Osteoblast (primary cell): ENCODE results near the gene GPX3. TPM values are rescaled to one million over a fixed set of nuclear protein-coding genes. Genes with fewer than 3 reads are reported as not detected.

ENCODE experiments used
- DNase-seq: peaks from one replicate; pipeline ENCODE4 v3.0.0; 2011; ENCODE audit warnings: low spot score, mixed read lengths; ENCODE audit not compliant: insufficient read length; ENCODE audit errors: missing footprints
- H2AFZ ChIP-seq: 2 replicates; pipeline ENCODE4 v1.6.0; 2011; ENCODE audit warnings: mild to moderate bottlenecking, low read length
- H3K27ac ChIP-seq: 2 replicates; pipeline ENCODE4 v1.5.1; 2011; ENCODE audit warnings: mild to moderate bottlenecking, low read depth, low read length, moderate library complexity
- H3K27me3 ChIP-seq: 2 replicates; pipeline ENCODE4 v1.6.0; 2012; ENCODE audit warnings: mild to moderate bottlenecking, control low read depth, inconsistent platforms, low read length, moderate library complexity; ENCODE audit not compliant: insufficient read depth
- H3K36me3 ChIP-seq: 2 replicates; pipeline ENCODE4 v1.5.1; 2011; ENCODE audit warnings: mild to moderate bottlenecking, low read length, control low read depth, moderate library complexity; ENCODE audit not compliant: insufficient read depth
- H3K4me1 ChIP-seq: 2 replicates; pipeline ENCODE4 v1.5.1; 2011; ENCODE audit warnings: mild to moderate bottlenecking, low read length, control low read depth, moderate library complexity; ENCODE audit not compliant: insufficient read depth
- H3K4me2 ChIP-seq: 2 replicates; pipeline ENCODE4 v1.6.0; 2011; ENCODE audit warnings: mild to moderate bottlenecking, low read length; ENCODE audit not compliant: insufficient read depth
- H3K4me3 ChIP-seq: fragments of 200-600 bp; sonication (generic); 3 replicates; pipeline ENCODE4 v1.5.1; 2012; ENCODE audit warnings: mild to moderate bottlenecking, low read length, inconsistent platforms; ENCODE audit not compliant: insufficient read depth
- H3K79me2 ChIP-seq: 2 replicates; pipeline ENCODE4 v1.6.0; 2012; ENCODE audit warnings: mild to moderate bottlenecking, low read length, control low read depth, inconsistent platforms; ENCODE audit not compliant: insufficient read depth
- H3K9me3 ChIP-seq: 2 replicates; pipeline ENCODE4 v1.5.1; 2011; ENCODE audit warnings: low read depth, low read length, control low read depth
- H4K20me1 ChIP-seq: 2 replicates; pipeline ENCODE4 v1.6.0; 2012; ENCODE audit warnings: mild to moderate bottlenecking, low read length, control low read depth; ENCODE audit not compliant: insufficient read depth
- total RNA-seq: library from RNA; depleted of rRNA; stranded (reverse); fragments of >200 nt; gene quantifications from 2 replicates; pipeline ENCODE4 v1.2.3, GENCODE V29; 2012
- TF ChIP-seq, protein P1 (sequence below): IDR thresholded peaks from 2 replicates; pipeline ENCODE4 v1.5.1; 2011; ENCODE audit warnings: mild to moderate bottlenecking, low read depth, low read length, moderate library complexity; ENCODE audit errors: extremely low read depth

GPX3 gene
- total RNA-seq, 1 donor = 9.8 TPM

DNA sequence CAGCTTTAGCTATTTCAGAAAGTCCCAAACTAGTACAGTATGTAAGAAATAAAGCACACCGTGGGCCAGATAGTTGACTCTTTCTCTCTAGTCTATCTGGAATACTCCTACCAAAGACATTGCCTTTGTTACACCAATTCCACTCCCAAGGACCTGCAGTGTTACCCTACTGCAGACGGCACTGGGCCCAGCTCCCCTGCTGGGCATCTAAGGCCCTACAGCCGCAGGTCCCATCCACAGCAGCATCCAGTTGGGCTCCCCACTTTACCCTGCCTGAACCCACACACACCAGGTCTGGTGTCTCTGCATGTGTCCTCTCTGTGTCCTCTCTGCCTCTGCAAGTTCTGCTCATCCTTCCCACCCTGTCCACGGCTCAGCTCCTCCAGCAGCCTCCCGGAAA is 37.9 kb downstream of the GPX3 start:
- H3K79me2 ChIP-seq = peaks cover 7% of the 10 kb centered on the region
- no peak overlapping the region for H2AFZ ChIP-seq
- no peak overlapping the region for H3K27ac ChIP-seq
- H4K20me1 ChIP-seq = peaks cover 57% of the 10 kb centered on the region
- no peaks in the 10 kb centered on the region for H3K27me3 ChIP-seq
- H3K4me3 ChIP-seq = no peak overlapping the region
- peaks cover 17% of the 10 kb centered on the region for H3K4me1 ChIP-seq
- TF ChIP-seq, protein P1, sequence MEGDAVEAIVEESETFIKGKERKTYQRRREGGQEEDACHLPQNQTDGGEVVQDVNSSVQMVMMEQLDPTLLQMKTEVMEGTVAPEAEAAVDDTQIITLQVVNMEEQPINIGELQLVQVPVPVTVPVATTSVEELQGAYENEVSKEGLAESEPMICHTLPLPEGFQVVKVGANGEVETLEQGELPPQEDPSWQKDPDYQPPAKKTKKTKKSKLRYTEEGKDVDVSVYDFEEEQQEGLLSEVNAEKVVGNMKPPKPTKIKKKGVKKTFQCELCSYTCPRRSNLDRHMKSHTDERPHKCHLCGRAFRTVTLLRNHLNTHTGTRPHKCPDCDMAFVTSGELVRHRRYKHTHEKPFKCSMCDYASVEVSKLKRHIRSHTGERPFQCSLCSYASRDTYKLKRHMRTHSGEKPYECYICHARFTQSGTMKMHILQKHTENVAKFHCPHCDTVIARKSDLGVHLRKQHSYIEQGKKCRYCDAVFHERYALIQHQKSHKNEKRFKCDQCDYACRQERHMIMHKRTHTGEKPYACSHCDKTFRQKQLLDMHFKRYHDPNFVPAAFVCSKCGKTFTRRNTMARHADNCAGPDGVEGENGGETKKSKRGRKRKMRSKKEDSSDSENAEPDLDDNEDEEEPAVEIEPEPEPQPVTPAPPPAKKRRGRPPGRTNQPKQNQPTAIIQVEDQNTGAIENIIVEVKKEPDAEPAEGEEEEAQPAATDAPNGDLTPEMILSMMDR = peak; percentile 19
- DNase-seq = no peak
- H3K36me3 ChIP-seq = peaks cover 59% of the 10 kb centered on the region
- no peaks in the 10 kb centered on the region for H3K9me3 ChIP-seq
- H3K4me2 ChIP-seq = no peak overlapping the region

DNA sequence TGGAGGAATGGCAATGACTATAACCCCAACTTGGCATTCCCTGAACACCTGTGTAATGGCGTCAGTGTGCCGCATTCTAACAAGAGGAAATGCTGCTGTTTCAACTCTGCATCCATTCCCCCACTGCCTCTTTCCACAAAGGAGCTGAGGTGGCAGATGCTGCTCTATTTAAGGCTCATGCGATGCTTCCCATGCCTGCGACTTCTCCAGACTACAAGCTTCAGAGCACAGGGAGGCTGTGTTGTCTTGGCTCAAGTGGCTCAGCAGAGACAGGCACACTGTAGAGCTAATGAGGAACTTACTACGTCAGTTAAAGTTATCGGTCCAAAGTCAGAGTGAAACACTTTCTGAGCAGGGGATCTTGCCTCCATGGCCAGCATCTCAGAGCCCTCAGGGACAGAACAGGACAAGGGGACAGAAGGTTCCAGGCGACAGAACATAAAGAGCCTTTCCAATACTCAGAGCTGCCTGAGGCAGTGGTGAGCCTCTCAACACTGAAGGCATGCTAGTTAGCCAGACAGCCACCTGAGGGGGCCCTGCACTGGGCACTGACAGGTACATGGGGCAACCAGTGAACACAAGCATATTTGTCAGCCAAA is 38.6 kb downstream of the GPX3 start:
- no peak overlapping the region for H2AFZ ChIP-seq
- no peak overlapping the region for H3K4me2 ChIP-seq
- H3K4me3 ChIP-seq = no peak overlapping the region
- peaks cover 12% of the 10 kb centered on the region for H3K79me2 ChIP-seq
- no peaks in the 10 kb centered on the region for H3K27me3 ChIP-seq
- no peak overlapping the region for H3K27ac ChIP-seq
- H3K9me3 ChIP-seq = no peaks in the 10 kb centered on the region
- H3K4me1 ChIP-seq = peaks cover 24% of the 10 kb centered on the region
- DNase-seq = no peak
- peaks cover 55% of the 10 kb centered on the region for H3K36me3 ChIP-seq
- TF ChIP-seq, protein P1 = no peak
- H4K20me1 ChIP-seq = peaks cover 64% of the 10 kb centered on the region

DNA sequence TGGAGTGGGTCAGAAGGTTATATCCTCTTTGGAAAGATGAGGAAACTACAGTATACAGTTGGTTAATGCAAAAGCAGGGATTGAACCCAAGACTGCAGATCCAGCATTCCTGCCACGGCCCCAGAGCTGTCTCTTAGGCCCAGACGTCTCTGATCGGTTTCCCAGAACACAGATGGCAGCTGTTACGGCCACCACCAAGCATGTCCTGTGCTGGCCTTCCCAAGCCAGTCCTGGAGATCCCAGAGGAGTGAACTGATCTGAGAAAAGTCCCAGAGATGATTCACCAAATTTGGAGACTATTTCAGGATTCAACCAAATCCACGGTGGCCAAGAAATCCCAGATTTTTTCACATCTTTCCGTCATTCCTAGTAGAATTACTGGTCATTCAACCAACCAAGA is 40.4 kb downstream of the GPX3 start:
- Histone ChIP-seq H2AFZ (no peak overlapping the region), H3K4me1 (peaks cover 29% of the 10 kb centered on the region), H4K20me1 (peaks cover 78% of the 10 kb centered on the region), H3K27ac (no peak overlapping the region), H3K4me2 (no peak overlapping the region), H3K27me3 (no peaks in the 10 kb centered on the region), H3K36me3 (peaks cover 48% of the 10 kb centered on the region), H3K4me3 (no peak overlapping the region), H3K9me3 (no peaks in the 10 kb centered on the region), H3K79me2 (peaks cover 29% of the 10 kb centered on the region)
- TF ChIP-seq, protein P1 = no peak
- DNase-seq = no peak

DNA sequence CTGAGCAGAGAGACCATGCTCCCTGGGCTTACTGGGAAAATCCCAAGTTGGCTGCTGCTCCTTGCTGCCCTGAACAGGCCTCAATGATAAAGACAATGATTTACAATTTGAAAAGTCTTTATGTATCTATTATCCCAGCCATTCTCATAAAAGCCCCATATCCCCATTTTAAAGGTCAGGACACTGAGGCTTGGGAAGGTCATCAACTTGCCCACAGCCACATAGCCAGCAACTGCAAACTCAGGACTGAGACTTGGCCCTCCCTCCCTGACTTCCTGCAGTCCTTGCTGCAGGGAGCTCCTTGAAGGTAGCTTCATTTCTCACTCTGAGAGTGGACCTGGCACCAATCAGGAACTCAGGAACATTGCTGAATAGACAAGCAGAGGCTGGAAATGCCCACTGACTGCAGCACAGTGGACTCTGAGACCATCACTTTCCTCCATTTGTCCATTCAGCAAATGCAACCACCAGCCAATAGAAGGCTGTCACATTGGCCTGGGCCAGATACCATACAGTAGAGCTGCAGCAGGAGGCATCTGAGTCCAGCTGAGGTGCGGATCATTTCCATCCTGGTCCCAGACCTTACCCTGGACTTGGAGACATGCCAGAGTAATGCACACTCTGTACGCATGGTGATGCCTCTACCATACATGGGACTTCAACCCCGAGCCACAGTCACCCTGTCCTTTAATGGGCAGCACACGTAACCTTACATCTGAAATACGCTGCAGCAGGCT is 42.2 kb downstream of the GPX3 start:
- Histone ChIP-seq H3K79me2 (peaks cover 47% of the 10 kb centered on the region), H4K20me1 (peaks cover 71% of the 10 kb centered on the region), H3K27me3 (no peaks in the 10 kb centered on the region), H3K4me1 (peaks cover 29% of the 10 kb centered on the region), H3K36me3 (peaks cover 39% of the 10 kb centered on the region), H3K4me3 (no peak overlapping the region), H3K27ac (peak overlapping the region; percentile 73), H2AFZ (no peak overlapping the region), H3K4me2 (peak overlapping the region; percentile 73), H3K9me3 (no peaks in the 10 kb centered on the region)
- TF ChIP-seq, protein P1 = no peak
- no peak for DNase-seq
